Psoas muscle (tissue), 8 donors: ENCODE data around the gene ZIC1. TPM values are rescaled to one million over a fixed set of nuclear protein-coding genes. Genes with fewer than 3 reads are reported as not detected.

ENCODE experiments used
- ATAC-seq, 4 donors: fragments of 200-7000 bp; cut with Tn5 transposase; one replicate each; pipeline ENCODE4 v1.9.1; 2020; ENCODE audit warnings: moderate library complexity in 3 of 4, mild to moderate bottlenecking in 2 of 4
- DNase-seq, 2 donors: peaks; one replicate each; pipeline ENCODE4 v3.0.0-alpha.2; 2020
- H3K27ac ChIP-seq: fragments of 200-600 bp; one replicate; pipeline ENCODE4 v1.8.0; 2022
- H3K27me3 ChIP-seq, 3 donors: fragments of 200-600 bp in 1 of 3; one replicate each; pipeline versions ENCODE4 v1.6.1 to v1.8.0; 2013 to 2022; ENCODE audit warnings: low read length in 2 of 3, mild to moderate bottlenecking in 2 of 3, moderate library complexity in 1 of 3; ENCODE audit not compliant: insufficient read depth in 3 of 3
- H3K36me3 ChIP-seq, 2 donors: fragments of 200-600 bp in 1 of 2; one replicate each; pipeline versions ENCODE4 v1.6.1 to v1.8.0; 2013 to 2022; ENCODE audit warnings: low read depth in 1 of 2, mild to moderate bottlenecking in 1 of 2, moderate library complexity in 1 of 2; ENCODE audit not compliant: insufficient read depth in 1 of 2
- H3K4me1 ChIP-seq: fragments of 200-600 bp; one replicate; pipeline ENCODE4 v1.8.0; 2022
- H3K4me3 ChIP-seq: fragments of 200-600 bp; one replicate; pipeline ENCODE4 v1.8.0; 2022; ENCODE audit warnings: mild to moderate bottlenecking
- H3K9me3 ChIP-seq: fragments of 200-600 bp; one replicate; pipeline ENCODE4 v1.8.0; 2022
- WGBS, 3 donors: extraction: QIAGEN DNeasy Blood & Tissue Kit; methylation state at CpG; one replicate each; pipeline versions ENCODE4 v1.1.6 to v1.1.7; 2013; 5-methylcytosine and 5-hydroxymethylcytosine counted together
- intact Hi-C, 2 donors: fragments of 100-400 bp; cut with DNase I; formaldehyde crosslinking; loops; one replicate each; pipeline versions ENCODE4 v1.11.0 to v1.14.2; 2022
- polyA plus RNA-seq, 3 donors: library from polyadenylated mRNA; stranded (reverse); fragments of 200-250 nt; gene quantifications; one replicate each; pipeline ENCODE4 v1.2.3, GENCODE V29; 2013
- total RNA-seq, 4 donors: library from RNA; stranded (reverse); fragmentation: NEBNext Ultra II Directional in 2 of 4; extraction: Animal tissue kit (Norgen Biotek cat#: 25700) in 2 of 4; gene quantifications; one replicate each; pipeline versions ENCODE4 v1.2.1 to v1.2.4, GENCODE V29; 2021 to 2023
- TF ChIP-seq, protein P1 (sequence below): fragments of 200-600 bp; IDR thresholded peaks from one replicate; pipeline ENCODE4 v1.8.0; 2022; ENCODE audit warnings: antibody characterized with exemption
- donor health status: healthy with polysubstance abuse.
- donor health status: DM: no; HTN: no; CAD: no; lungs with moderate emphysema.
- donor health status: Bipolar disorder and iron deficiency.
- donor health status: healthy.
- donor health status: DM: yes; HTN: yes; CAD: no.
- donor health status: DM: no; HTN: no; CAD: no.
- donor health status: DM: no; HTN: no; CAD: no.
- donor health status: DM: yes; HTN: yes; CAD: no.

Gene ZIC1
- total and polyA plus RNA-seq, 7 donors: 2.3 to 10.2 (median 4.5) TPM

DNA sequence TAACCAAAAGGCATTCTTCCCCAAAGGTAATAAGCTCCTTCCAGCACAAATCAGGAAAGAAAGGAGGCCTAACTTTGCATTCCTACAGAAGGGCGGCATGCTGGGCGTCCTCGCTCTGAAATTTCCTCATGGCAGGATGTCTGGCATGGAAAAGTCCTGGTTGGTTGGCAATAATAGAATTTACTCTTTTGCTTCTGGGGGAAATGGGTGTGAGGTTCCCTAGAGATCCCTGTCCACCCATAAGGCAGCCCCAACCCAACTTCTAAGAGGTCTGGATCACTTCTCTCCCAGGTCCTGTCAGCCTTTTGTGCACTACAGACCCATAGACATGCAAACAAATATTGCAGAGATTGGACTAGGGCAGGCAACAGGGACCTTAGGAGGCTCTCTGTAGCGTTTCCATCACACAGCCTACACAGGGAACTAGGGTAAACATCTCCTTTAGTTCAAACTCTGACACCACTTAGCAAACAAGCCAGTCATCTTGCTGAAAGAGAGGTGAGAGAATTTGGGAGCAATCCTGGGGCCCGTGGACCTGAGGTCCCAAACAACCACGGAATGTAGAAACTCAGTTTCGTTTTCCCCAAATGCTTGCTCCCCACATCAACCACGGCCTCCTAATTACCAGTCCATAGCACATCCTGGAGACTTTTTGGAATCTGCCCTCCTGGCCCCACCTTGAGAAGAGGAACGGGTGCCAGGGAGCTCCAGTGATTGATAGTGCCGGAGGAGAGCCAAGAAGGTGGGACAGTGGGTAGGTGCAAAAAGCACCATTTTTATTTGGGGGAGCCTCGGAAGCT, 5.0 kb upstream of the ZIC1 start:
- DNase-seq (no peak), ATAC-seq (no peak)
- H3K27ac ChIP-seq: no peak overlapping the region
- intact Hi-C loops: no loop called here
- TF ChIP-seq, protein P1, sequence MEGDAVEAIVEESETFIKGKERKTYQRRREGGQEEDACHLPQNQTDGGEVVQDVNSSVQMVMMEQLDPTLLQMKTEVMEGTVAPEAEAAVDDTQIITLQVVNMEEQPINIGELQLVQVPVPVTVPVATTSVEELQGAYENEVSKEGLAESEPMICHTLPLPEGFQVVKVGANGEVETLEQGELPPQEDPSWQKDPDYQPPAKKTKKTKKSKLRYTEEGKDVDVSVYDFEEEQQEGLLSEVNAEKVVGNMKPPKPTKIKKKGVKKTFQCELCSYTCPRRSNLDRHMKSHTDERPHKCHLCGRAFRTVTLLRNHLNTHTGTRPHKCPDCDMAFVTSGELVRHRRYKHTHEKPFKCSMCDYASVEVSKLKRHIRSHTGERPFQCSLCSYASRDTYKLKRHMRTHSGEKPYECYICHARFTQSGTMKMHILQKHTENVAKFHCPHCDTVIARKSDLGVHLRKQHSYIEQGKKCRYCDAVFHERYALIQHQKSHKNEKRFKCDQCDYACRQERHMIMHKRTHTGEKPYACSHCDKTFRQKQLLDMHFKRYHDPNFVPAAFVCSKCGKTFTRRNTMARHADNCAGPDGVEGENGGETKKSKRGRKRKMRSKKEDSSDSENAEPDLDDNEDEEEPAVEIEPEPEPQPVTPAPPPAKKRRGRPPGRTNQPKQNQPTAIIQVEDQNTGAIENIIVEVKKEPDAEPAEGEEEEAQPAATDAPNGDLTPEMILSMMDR: no peak
- no peaks in the 10 kb centered on the region for H3K36me3 ChIP-seq
- no peaks in the 10 kb centered on the region for H3K4me1 ChIP-seq
- WGBS, 3 donors: 61 to 72% (median 70%) methylated on average over 11 of the region's 11 CpGs
- H3K27me3 ChIP-seq: peaks cover 0 to 36% (median 8%) of the 10 kb centered on the region in 3 donors
- H3K4me3 ChIP-seq: no peak overlapping the region
- no peaks in the 10 kb centered on the region for H3K9me3 ChIP-seq

- intact Hi-C loops: no loop called here
Observed at GRCh38 chr3:147404800-147405230, 4.3 kb upstream of the ZIC1 start.

GRCh38 chr3:147405231-147406027, 3.7 kb upstream of the ZIC1 start:
- ATAC-seq (no peak), DNase-seq (no peak)
- Histone ChIP-seq H3K27ac (no peak overlapping the region), H3K4me1 (peaks cover 2% of the 10 kb centered on the region), H3K36me3 (no peaks in the 10 kb centered on the region), H3K4me3 (no peak overlapping the region), H3K9me3 (no peaks in the 10 kb centered on the region), H3K27me3 (peaks cover 0 to 48% (median 8%) of the 10 kb centered on the region in 3 donors)
- TF ChIP-seq, protein P1: no peak
- intact Hi-C loops: no loop called here
- WGBS, 3 donors: 61 to 72% (median 62%) methylated on average over 27 of the region's 27 CpGs

More at GRCh38 chr3:147404800-147405230, 4.3 kb upstream of the ZIC1 start:
- Histone ChIP-seq H3K27me3 (peaks cover 0 to 42% (median 8%) of the 10 kb centered on the region in 3 donors), H3K4me1 (no peaks in the 10 kb centered on the region), H3K9me3 (no peaks in the 10 kb centered on the region), H3K36me3 (no peaks in the 10 kb centered on the region), H3K4me3 (no peak overlapping the region), H3K27ac (no peak overlapping the region)
- no peak for DNase-seq
- TF ChIP-seq, protein P1: no peak
- 55 to 70% (median 67%) methylated on average over 16 of the region's 16 CpGs for WGBS, 3 donors
- ATAC-seq: no peak

GRCh38 chr3:147406028-147406931, 2.9 kb upstream of the ZIC1 start, which contains the start of gene ZIC4:
ZIC4 (minus strand) TSS chr3:147406543; CDS start chr3:147402797, 3,746 bp downstream.
- intact Hi-C loops: no loop called here
- no peak within 1 kb of the TSS for H3K27ac ChIP-seq
- ATAC-seq: no peak

More at GRCh38 chr3:147406028-147406931, 2.9 kb upstream of the ZIC1 start, which contains the start of gene ZIC4:
- WGBS, 3 donors: 58 to 62% (median 59%) methylated on average over 23 to 25 of the region's 25 CpGs
- H3K9me3 ChIP-seq: no peaks in the 10 kb centered on the region
- peaks cover 4% of the 10 kb centered on the region for H3K4me1 ChIP-seq
- TF ChIP-seq, protein P1: no peak
- no peak within 1 kb of the TSS for H3K4me3 ChIP-seq
- H3K36me3 ChIP-seq: no peaks in the 10 kb centered on the region
- no peak for DNase-seq
- H3K27me3 ChIP-seq: peaks cover 0 to 56% (median 8%) of the 10 kb centered on the region in 3 donors
